Keratinocyte (primary cell): ENCODE results near the gene RASL12. TPM values are rescaled to one million over a fixed set of nuclear protein-coding genes. Genes with fewer than 3 reads are reported as not detected.
A peak's percentile ranks its signal among the peaks of the same experiment; 100 is the strongest.
"Not testable (repeated sequence)": the region's sequence is repeated elsewhere in the genome, so short reads cannot be mapped to it uniquely, and the experiment has no call there.

Experiments
- DNase-seq: peaks from one replicate; pipeline ENCODE4 v3.0.0-alpha.2; 2011; ENCODE audit warnings: low read depth, missing footprints, low spot score
- FAIRE-seq: peaks from 2 replicates; lab custom pipeline; 2011; peaks lifted over from hg19 to GRCh38; lab: Jason Lieb, UNC
- H2AFZ ChIP-seq: 2 replicates; pipeline ENCODE4 v1.6.0; 2012; ENCODE audit warnings: low read length, control low read depth, inconsistent platforms; ENCODE audit not compliant: control insufficient read depth
- H3K27ac ChIP-seq: 2 replicates; pipeline ENCODE4 v1.5.1; 2011; ENCODE audit warnings: low read length; ENCODE audit not compliant: control insufficient read depth, insufficient read depth
- H3K27me3 ChIP-seq: 3 replicates; pipeline ENCODE4 v1.6.0; 2011; ENCODE audit warnings: low read length; ENCODE audit not compliant: control insufficient read depth, insufficient read depth; ENCODE audit errors: extremely low read depth
- H3K36me3 ChIP-seq, 2 experiments: 2 replicates in 1 of 2; 3 replicates in 1 of 2; pipeline ENCODE4 v1.5.1; 2011; ENCODE audit warnings: low read length in 2 of 2, mild to moderate bottlenecking in 1 of 2; ENCODE audit not compliant: control insufficient read depth in 2 of 2, insufficient read depth in 2 of 2; ENCODE audit errors: extremely low read depth in 1 of 2
- H3K4me1 ChIP-seq: 3 replicates; pipeline ENCODE4 v1.5.1; 2011; ENCODE audit warnings: low read length; ENCODE audit not compliant: control insufficient read depth, insufficient read depth; ENCODE audit errors: extremely low read depth
- H3K4me2 ChIP-seq: 3 replicates; pipeline ENCODE4 v1.6.0; 2011; ENCODE audit warnings: low read depth, low read length; ENCODE audit not compliant: control insufficient read depth, insufficient read depth; ENCODE audit errors: extremely low read depth
- H3K4me3 ChIP-seq, 3 experiments: fragments of 200-600 bp in 1 of 3; sonication (generic) in 1 of 3; 2 replicates in 2 of 3; 3 replicates in 1 of 3; pipeline ENCODE4 v1.5.1; 2011 to 2016; ENCODE audit warnings: low read length in 3 of 3, mild to moderate bottlenecking in 3 of 3, control low read depth in 2 of 3, inconsistent platforms in 1 of 3, low read depth in 1 of 3, mixed read lengths in 1 of 3, mixed run types in 1 of 3, moderate library complexity in 1 of 3; ENCODE audit not compliant: control insufficient read depth in 2 of 3, insufficient read depth in 2 of 3; ENCODE audit errors: extremely low read depth in 1 of 3
- H3K79me2 ChIP-seq: 2 replicates; pipeline ENCODE4 v1.6.0; 2012; ENCODE audit warnings: low read length; ENCODE audit not compliant: control insufficient read depth, insufficient read depth
- H3K9ac ChIP-seq: 3 replicates; pipeline ENCODE4 v1.6.0; 2011; ENCODE audit warnings: low read length; ENCODE audit not compliant: control insufficient read depth, insufficient read depth; ENCODE audit errors: extremely low read depth
- H3K9me1 ChIP-seq: 3 replicates; pipeline ENCODE4 v1.6.0; 2011; ENCODE audit warnings: low read length; ENCODE audit not compliant: control insufficient read depth, insufficient read depth; ENCODE audit errors: extremely low read depth
- H3K9me3 ChIP-seq: 2 replicates; pipeline ENCODE4 v1.5.1; 2012; ENCODE audit warnings: low read depth, low read length; ENCODE audit not compliant: control insufficient read depth
- H4K20me1 ChIP-seq: 3 replicates; pipeline ENCODE4 v1.6.0; 2011; ENCODE audit warnings: low read length; ENCODE audit not compliant: control insufficient read depth, insufficient read depth; ENCODE audit errors: extremely low read depth
- CTCF ChIP-seq, 3 experiments: IDR thresholded peaks in 1 of 3; conservative IDR thresholded peaks in 1 of 3; optimal IDR thresholded peaks in 1 of 3; 2 replicates in 2 of 3; 3 replicates in 1 of 3; pipeline versions ENCODE3 to v1.5.1; 2011; ENCODE audit warnings: low read length in 3 of 3, mild to moderate bottlenecking in 3 of 3, moderate library complexity in 2 of 3, control low read depth in 1 of 3, inconsistent platforms in 1 of 3; ENCODE audit not compliant: insufficient read depth in 2 of 3; ENCODE audit errors: extremely low read depth in 1 of 3
- EZH2 ChIP-seq: IDR thresholded peaks from one replicate; pipeline ENCODE4 v1.6.1; 2012; ENCODE audit warnings: inconsistent platforms, mild to moderate bottlenecking, low read length, moderate library complexity
- dilution Hi-C: fragments of 300-500 bp; cut with MboI; formaldehyde crosslinking; loops from one replicate; pipeline ENCODE4 v1.7.0; 2020; ENCODE audit warnings: low sequenced_read_pairs; ENCODE audit not compliant: extremely low pct_ligation_motif_present
- polyA plus RNA-seq, 5 experiments: library from polyadenylated mRNA; depleted of rRNA in 3 of 5; stranded (reverse) in 3 of 5; stranded (forward) in 1 of 5; unstranded in 1 of 5; fragments of >200 nt; gene quantifications; 1 replicate in 1 of 5; 2 replicates in 3 of 5; 3 replicates in 1 of 5; pipeline versions ENCODE4 v1.2.1 to v1.2.3, GENCODE V29; 2011 to 2012; ENCODE audit warnings: missing spikeins in 2 of 5, low read depth in 1 of 5, low replicate concordance in 1 of 5

The RASL12 gene
- polyA plus RNA-seq, 1 donor (not counting 4 experiments of a cell fraction or from before 2014, with no cell fraction given): not detected

- H4K20me1 ChIP-seq: no peaks in the 10 kb centered on the region
- dilution Hi-C loops: no loop called here
- no peak overlapping the region for H3K9ac ChIP-seq
- no peaks in the 10 kb centered on the region for H3K79me2 ChIP-seq
- no peaks in the 10 kb centered on the region for H3K27me3 ChIP-seq
- no peak overlapping the region for H3K4me3 ChIP-seq
- H3K27ac ChIP-seq: no peak overlapping the region
- no peak overlapping the region for H3K4me2 ChIP-seq
- H3K9me1 ChIP-seq: no peaks in the 10 kb centered on the region
- TF ChIP-seq EZH2: no peak
- no peak for TF ChIP-seq CTCF (optimal IDR thresholded peaks at IDR 0.05 in 1 of 3, IDR thresholded peaks at IDR 0.05 in 1 of 3, conservative IDR thresholded peaks at IDR 0.05 in 1 of 3; ENCODE audit: extremely low read depth in 1 of 3, insufficient read depth in 2 of 3, low read length in 3 of 3)
- DNase-seq (no peak), FAIRE-seq (no peak)
- no peak overlapping the region for H2AFZ ChIP-seq
- H3K4me1 ChIP-seq: peaks cover 6% of the 10 kb centered on the region
- no peaks in the 10 kb centered on the region for H3K36me3 ChIP-seq
- no peaks in the 10 kb centered on the region for H3K9me3 ChIP-seq
Measured at GRCh38 chr15:65048241-65048640, 19.6 kb downstream of the RASL12 start.

- no peaks in the 10 kb centered on the region for H4K20me1 ChIP-seq
- DNase-seq: no peak
- H3K27me3 ChIP-seq: no peaks in the 10 kb centered on the region
- no peak within 1 kb of the TSS for H3K27ac ChIP-seq
- dilution Hi-C loops: no loop called here
- FAIRE-seq: no peak
- no peak within 1 kb of the TSS for H3K9ac ChIP-seq
- TF ChIP-seq CTCF (optimal IDR thresholded peaks at IDR 0.05 in 1 of 3, IDR thresholded peaks at IDR 0.05 in 1 of 3, conservative IDR thresholded peaks at IDR 0.05 in 1 of 3; ENCODE audit: extremely low read depth in 1 of 3, insufficient read depth in 2 of 3, low read length in 3 of 3): no peak
- no peak within 1 kb of the TSS for H3K4me3 ChIP-seq
- no peaks in the 10 kb centered on the region for H3K79me2 ChIP-seq
- H3K9me3 ChIP-seq: no peaks in the 10 kb centered on the region
- H3K36me3 ChIP-seq: no peaks in the 10 kb centered on the region
- peaks cover 13% of the 10 kb centered on the region for H3K4me1 ChIP-seq
- H2AFZ ChIP-seq: no peak within 1 kb of the TSS
- H3K4me2 ChIP-seq: peak within 1 kb of the TSS; percentile 17
- no peaks in the 10 kb centered on the region for H3K9me1 ChIP-seq
Measured at GRCh38 chr15:65044724-65045481, 22.9 kb downstream of the RASL12 start, which contains the start of gene SLC51B. Gene SLC51B (plus strand): TSS chr15:65045387. CDS start chr15:65050005, 4,618 bp downstream.

- H3K9ac ChIP-seq, dilution Hi-C loops, H3K4me3 ChIP-seq, H4K20me1 ChIP-seq, H3K9me3 ChIP-seq, H3K9me1 ChIP-seq, DNase-seq, H3K36me3 ChIP-seq, FAIRE-seq, H3K27me3 ChIP-seq, H2AFZ ChIP-seq, H3K79me2 ChIP-seq, H3K27ac ChIP-seq: not testable (repeated sequence)
- Histone ChIP-seq H3K4me1 (peaks cover 13% of the 10 kb centered on the region), H3K4me2 (peak overlapping the region; percentile 17)
Measured at GRCh38 chr15:65044218-65044617, 23.6 kb downstream of the RASL12 start.
